ENCODE measurements around the gene EMX1.

DNA sequence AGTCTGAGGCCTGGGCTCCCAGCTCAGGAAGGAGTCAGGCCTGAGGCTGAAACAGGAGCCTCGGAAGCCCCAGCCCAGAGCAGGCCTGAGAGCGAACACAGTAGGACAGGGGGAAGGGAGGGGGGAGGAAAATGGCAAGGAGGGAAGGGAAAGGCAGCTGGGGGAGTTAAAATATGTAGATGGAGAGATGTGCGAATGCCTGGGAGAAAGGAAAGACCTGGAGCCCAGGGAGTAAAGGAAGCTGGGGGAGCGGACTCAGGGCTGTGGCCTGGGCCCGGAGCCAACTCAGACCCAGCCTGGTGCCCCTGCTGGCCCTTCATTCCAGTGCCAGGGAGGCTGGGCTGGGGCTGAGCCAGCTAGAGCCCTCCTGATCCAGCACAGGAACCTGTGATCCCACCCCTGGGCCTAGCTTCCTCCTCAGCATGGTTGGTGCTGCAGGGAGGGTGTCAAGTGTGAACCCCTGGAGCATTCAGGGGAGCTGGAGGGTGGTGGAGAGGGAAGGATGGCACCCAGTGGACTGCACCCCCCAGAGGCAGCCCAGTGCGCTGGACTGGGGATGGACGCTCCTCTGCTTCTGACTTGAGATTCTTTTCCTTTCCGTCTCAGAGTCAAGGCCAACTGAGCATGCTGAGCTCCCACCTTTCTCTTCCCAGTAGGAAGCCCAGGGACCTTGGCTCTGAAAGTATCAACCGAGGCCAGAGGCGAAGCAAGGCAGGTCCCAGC lies 46.3 kb downstream of the EMX1 start:
- TF ChIP-seq POLR2AphosphoS5 (IDR thresholded peaks at IDR 0.05; ENCODE audit: low read depth, low read length) (no peak), ZNF644 (CRISPR knock-in tag; IDR thresholded peaks at IDR 0.05; ENCODE audit: low read depth) (no peak), POLR2A (IDR thresholded peaks at IDR 0.05; ENCODE audit: insufficient read depth in 1 of 2, low read depth in 2 of 2, low read length in 2 of 2) (no peak), KLF13 (CRISPR knock-in tag; IDR thresholded peaks at IDR 0.05) (no peak), ZNF530 (CRISPR knock-in tag; IDR thresholded peaks at IDR 0.05; ENCODE audit: low read depth) (no peak), ZNF34 (CRISPR knock-in tag; IDR thresholded peaks at IDR 0.05; ENCODE audit: borderline replicate concordance) (no peak)
- TF ChIP-seq, protein P1, sequence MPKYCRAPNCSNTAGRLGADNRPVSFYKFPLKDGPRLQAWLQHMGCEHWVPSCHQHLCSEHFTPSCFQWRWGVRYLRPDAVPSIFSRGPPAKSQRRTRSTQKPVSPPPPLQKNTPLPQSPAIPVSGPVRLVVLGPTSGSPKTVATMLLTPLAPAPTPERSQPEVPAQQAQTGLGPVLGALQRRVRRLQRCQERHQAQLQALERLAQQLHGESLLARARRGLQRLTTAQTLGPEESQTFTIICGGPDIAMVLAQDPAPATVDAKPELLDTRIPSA (CRISPR knock-in tag; IDR thresholded peaks at IDR 0.05; ENCODE audit: borderline replicate concordance): no peak
- TF ChIP-seq, protein P2, sequence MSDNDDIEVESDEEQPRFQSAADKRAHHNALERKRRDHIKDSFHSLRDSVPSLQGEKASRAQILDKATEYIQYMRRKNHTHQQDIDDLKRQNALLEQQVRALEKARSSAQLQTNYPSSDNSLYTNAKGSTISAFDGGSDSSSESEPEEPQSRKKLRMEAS (IDR thresholded peaks at IDR 0.05): no peak
- TF ChIP-seq, protein P3, sequence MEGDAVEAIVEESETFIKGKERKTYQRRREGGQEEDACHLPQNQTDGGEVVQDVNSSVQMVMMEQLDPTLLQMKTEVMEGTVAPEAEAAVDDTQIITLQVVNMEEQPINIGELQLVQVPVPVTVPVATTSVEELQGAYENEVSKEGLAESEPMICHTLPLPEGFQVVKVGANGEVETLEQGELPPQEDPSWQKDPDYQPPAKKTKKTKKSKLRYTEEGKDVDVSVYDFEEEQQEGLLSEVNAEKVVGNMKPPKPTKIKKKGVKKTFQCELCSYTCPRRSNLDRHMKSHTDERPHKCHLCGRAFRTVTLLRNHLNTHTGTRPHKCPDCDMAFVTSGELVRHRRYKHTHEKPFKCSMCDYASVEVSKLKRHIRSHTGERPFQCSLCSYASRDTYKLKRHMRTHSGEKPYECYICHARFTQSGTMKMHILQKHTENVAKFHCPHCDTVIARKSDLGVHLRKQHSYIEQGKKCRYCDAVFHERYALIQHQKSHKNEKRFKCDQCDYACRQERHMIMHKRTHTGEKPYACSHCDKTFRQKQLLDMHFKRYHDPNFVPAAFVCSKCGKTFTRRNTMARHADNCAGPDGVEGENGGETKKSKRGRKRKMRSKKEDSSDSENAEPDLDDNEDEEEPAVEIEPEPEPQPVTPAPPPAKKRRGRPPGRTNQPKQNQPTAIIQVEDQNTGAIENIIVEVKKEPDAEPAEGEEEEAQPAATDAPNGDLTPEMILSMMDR (CRISPR knock-in tag; IDR thresholded peaks at IDR 0.05): no peak
- TF ChIP-seq, protein P4, sequence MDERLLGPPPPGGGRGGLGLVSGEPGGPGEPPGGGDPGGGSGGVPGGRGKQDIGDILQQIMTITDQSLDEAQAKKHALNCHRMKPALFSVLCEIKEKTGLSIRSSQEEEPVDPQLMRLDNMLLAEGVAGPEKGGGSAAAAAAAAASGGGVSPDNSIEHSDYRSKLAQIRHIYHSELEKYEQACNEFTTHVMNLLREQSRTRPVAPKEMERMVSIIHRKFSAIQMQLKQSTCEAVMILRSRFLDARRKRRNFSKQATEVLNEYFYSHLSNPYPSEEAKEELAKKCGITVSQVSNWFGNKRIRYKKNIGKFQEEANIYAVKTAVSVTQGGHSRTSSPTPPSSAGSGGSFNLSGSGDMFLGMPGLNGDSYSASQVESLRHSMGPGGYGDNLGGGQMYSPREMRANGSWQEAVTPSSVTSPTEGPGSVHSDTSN (CRISPR knock-in tag; IDR thresholded peaks at IDR 0.05): no peak

All from HepG2 (cell line).